Measurements from ENCODE around the gene HSFX3. TPM values are rescaled to one million over a fixed set of nuclear protein-coding genes. Genes with fewer than 3 reads are reported as not detected.

HSFX3 gene
- total RNA-seq, 2 experiments from 2014 or later: not detected

GRCh38 chrX:149511081-149511480, 38.6 kb downstream of the HSFX3 start:
- intact Hi-C loops (cut with micrococcal nuclease): no loop called here
- Mint-ChIP-seq H3K4me1 (ENCODE audit: low read depth) (peaks cover 35% of the 10 kb centered on the region), H3K9me3 (no peaks in the 10 kb centered on the region), H3K27me3 (no peaks in the 10 kb centered on the region), H3K27ac (no peak overlapping the region), H3K4me3 (no peak overlapping the region), H3K36me3 (ENCODE audit: low read depth) (no peaks in the 10 kb centered on the region)
- ChIA-PET CTCF (interaction anchor here (0.6 to 3.0 kb wide), 6 partner anchors 11 to 122 kb away, joined by 3 to 34 read pairs (median 3); no protein-coding TSS in a partner anchor), POLR2A (interaction anchor here (2.1 kb wide), 1 partner anchor 11 kb away, joined by 6 read pairs; no protein-coding TSS in a partner anchor)
- TF ChIP-seq, protein P1, sequence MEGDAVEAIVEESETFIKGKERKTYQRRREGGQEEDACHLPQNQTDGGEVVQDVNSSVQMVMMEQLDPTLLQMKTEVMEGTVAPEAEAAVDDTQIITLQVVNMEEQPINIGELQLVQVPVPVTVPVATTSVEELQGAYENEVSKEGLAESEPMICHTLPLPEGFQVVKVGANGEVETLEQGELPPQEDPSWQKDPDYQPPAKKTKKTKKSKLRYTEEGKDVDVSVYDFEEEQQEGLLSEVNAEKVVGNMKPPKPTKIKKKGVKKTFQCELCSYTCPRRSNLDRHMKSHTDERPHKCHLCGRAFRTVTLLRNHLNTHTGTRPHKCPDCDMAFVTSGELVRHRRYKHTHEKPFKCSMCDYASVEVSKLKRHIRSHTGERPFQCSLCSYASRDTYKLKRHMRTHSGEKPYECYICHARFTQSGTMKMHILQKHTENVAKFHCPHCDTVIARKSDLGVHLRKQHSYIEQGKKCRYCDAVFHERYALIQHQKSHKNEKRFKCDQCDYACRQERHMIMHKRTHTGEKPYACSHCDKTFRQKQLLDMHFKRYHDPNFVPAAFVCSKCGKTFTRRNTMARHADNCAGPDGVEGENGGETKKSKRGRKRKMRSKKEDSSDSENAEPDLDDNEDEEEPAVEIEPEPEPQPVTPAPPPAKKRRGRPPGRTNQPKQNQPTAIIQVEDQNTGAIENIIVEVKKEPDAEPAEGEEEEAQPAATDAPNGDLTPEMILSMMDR (IDR thresholded peaks at IDR 0.05): no peak
- DNase-seq (no peak), ATAC-seq (no peak)

DNA sequence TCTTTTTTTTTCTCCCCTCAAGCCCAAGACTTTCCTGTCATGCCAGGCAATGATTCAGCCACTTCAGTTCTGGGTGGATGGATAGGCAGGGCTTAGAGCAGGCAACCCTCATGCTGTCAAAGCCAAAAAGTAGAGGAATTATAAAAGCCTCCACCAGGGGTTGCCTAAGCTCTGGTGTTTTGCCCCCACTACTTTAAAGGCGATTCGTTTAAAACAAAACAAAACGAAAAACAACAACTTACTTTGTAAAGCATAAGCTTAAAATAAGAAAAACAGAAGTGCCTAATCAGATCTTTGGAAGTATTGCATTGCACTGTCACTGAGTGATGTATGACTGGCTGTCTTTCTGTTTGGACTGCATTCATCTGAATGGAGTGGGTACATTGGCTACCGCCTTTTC, 39.3 kb downstream of the HSFX3 start:
- no peaks in the 10 kb centered on the region for H3K27me3 Mint-ChIP-seq
- intact Hi-C loops (cut with micrococcal nuclease): no loop called here
- ChIA-PET CTCF (interaction anchor here (0.6 to 1.1 kb wide), 4 partner anchors 8 to 122 kb away, joined by 3 read pairs; no protein-coding TSS in a partner anchor), POLR2A (no interaction called here)
- H3K4me3 Mint-ChIP-seq: no peak overlapping the region
- ATAC-seq (no peak), DNase-seq (no peak)
- H3K4me1 Mint-ChIP-seq (ENCODE audit: low read depth): peaks cover 35% of the 10 kb centered on the region
- no peaks in the 10 kb centered on the region for H3K9me3 Mint-ChIP-seq
- TF ChIP-seq, protein P1 (IDR thresholded peaks at IDR 0.05): no peak
- no peak overlapping the region for H3K27ac Mint-ChIP-seq
- no peaks in the 10 kb centered on the region for H3K36me3 Mint-ChIP-seq (ENCODE audit: low read depth)

GRCh38 chrX:149508467-149508866, 41.3 kb downstream of the HSFX3 start:
- ATAC-seq (no peak), DNase-seq (no peak)
- no peaks in the 10 kb centered on the region for H3K27me3 Mint-ChIP-seq
- TF ChIP-seq, protein P1 (IDR thresholded peaks at IDR 0.05): no peak
- peaks cover 20% of the 10 kb centered on the region for H3K4me1 Mint-ChIP-seq (ENCODE audit: low read depth)
- H3K36me3 Mint-ChIP-seq (ENCODE audit: low read depth): no peaks in the 10 kb centered on the region
- ChIA-PET CTCF (no interaction called here), POLR2A (no interaction called here)
- no peaks in the 10 kb centered on the region for H3K9me3 Mint-ChIP-seq
- H3K27ac Mint-ChIP-seq: no peak overlapping the region
- H3K4me3 Mint-ChIP-seq: no peak overlapping the region
- intact Hi-C loops (cut with micrococcal nuclease): loop anchor here (10.0 kb wide), 1 partner anchor 426 kb away; the partner anchor contains the start of gene EOLA2

DNA sequence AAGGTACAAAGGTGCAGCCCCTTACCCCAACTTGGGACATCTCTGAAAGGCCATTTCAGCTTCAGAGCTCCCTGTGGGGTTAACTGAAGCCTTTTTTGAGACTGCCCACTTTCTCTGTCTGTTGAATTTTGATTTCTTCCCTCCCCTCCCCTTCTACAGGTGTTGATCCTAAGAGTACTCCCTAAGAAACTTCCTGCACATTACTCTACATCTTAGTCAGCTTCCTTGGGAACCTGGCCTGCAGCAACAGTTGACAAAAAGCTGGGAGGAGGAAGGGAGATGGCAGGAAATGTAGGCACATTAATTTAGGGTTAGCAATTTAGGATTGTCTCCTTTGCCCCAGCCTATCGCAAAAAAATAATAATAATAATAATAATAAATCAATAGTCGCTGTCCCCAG, 43.4 kb downstream of the HSFX3 start:
- H3K9me3 Mint-ChIP-seq: no peaks in the 10 kb centered on the region
- intact Hi-C loops (cut with micrococcal nuclease): loop anchor here (10.0 kb wide), 1 partner anchor 428 kb away; the partner anchor contains the start of gene EOLA2
- CTCF ChIA-PET: no interaction called here

DNA sequence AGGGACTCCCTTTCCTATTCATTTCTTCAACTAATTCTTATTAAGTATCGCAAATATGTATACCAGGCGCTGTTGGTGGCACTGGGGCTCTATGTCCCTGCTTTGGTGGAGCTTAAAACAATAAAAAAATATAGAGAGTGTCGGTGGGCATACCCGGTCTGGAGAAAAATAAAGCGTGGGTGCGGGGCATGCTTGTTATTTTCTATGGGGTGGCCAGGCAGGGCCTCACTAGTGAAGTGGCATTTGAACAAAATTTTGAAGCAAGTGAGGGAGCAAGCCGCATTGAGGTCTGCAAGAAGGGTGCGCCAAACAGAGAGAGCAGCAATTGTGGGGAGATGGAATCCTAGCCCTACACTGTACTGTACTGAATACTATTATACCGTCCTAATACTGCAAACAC, 44.1 kb downstream of the HSFX3 start:
- intact Hi-C loops (cut with micrococcal nuclease): loop anchor here (10.0 kb wide), 1 partner anchor 429 kb away; the partner anchor contains the start of gene EOLA2
- ChIA-PET POLR2A (interaction anchor here (1.4 kb wide), 2 partner anchors 12 to 35 kb away, joined by 4 to 5 read pairs; partner anchors contain the start of gene EOLA1), CTCF (no interaction called here)
- Mint-ChIP-seq H3K36me3 (ENCODE audit: low read depth) (peaks cover 6% of the 10 kb centered on the region), H3K27me3 (no peaks in the 10 kb centered on the region), H3K4me1 (ENCODE audit: low read depth) (peaks cover 29% of the 10 kb centered on the region), H3K9me3 (no peaks in the 10 kb centered on the region), H3K27ac (peak overlapping the region; percentile 89), H3K4me3 (peak overlapping the region; percentile 92)
- no peak for DNase-seq
- TF ChIP-seq, protein P1 (IDR thresholded peaks at IDR 0.05): no peak
- ATAC-seq: no peak

More for the DNA sequence above, 43.4 kb downstream of the HSFX3 start:
- DNase-seq (no peak), ATAC-seq (no peak)
- Mint-ChIP-seq H3K27ac (peak overlapping the region; percentile 89), H3K4me3 (no peak overlapping the region), H3K36me3 (ENCODE audit: low read depth) (peaks cover 3% of the 10 kb centered on the region), H3K4me1 (ENCODE audit: low read depth) (peaks cover 23% of the 10 kb centered on the region), H3K27me3 (no peaks in the 10 kb centered on the region)
- TF ChIP-seq, protein P1 (IDR thresholded peaks at IDR 0.05): no peak
- POLR2A ChIA-PET: no interaction called here

Data from activated CD8-positive, alpha-beta T cell treated with anti-CD3 and anti-CD28 coated beads for 36 hours (primary cell).